ENCODE results near the gene CSPG4. TPM values are rescaled to one million over a fixed set of nuclear protein-coding genes. Genes with fewer than 3 reads are reported as not detected.

Gene CSPG4
- total RNA-seq, 1 experiment from 2014 or later: 2.4 TPM

DNA sequence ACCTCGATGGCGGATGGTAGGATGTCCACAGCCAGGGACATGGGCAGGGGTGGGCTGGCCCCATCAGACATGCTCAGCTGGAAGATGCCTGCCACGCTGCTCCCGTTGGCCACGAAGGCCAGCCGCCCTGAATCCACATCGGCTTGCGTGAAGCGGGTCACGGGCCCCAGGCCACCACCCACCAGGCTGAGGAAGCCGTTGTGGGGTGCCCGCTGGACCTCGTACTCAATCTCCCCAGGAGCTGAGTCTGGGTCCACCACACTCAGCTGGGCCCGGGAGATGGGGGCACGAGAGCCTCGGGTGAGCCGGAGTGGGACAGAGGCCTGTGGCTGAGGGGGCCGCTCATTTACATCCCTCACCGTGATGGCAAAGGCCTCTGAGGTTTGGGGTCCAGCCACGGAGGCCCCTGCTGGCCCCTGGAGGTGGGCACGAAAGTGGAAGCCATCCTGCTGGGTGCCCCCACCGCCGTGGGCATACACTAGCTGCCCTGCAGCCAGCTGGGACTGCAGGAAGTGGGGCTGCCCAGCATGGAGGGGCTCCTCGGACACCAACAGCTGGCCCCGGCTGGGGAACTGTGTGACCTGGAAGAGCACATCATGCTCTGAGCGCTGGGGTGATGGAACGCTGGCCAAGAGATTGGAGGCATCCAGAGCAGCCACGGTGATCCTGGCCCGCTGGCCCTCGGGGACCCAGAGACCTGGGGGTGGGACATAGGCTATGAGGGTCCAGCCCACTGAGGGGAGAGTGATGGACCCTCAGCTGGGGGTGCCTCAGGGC, 35.8 kb downstream of the CSPG4 start:
- Histone ChIP-seq H3K36me3 (ENCODE audit: low read depth) (no peaks in the 10 kb centered on the region), H3K79me2 (ENCODE audit: low read depth) (0 out of 2 replicates have a peak, but pooled peaks cover 6% of the 10 kb centered on the region), H2AFZ (no peak overlapping the region), H3F3A (ENCODE audit: insufficient read depth, low read depth) (peaks cover 25% of the 10 kb centered on the region), H3K9me2 (ENCODE audit: insufficient read depth) (no peaks in the 10 kb centered on the region), H3K4me1 (replicated peaks; ENCODE audit: insufficient read depth) (peaks cover 31% of the 10 kb centered on the region), H3K4me2 (no peak overlapping the region), H3K4me3 (no peak overlapping the region), H3K27me3 (ENCODE audit: insufficient read depth, low read depth) (no peaks in the 10 kb centered on the region), H3K27ac (no peak overlapping the region), H3K9me3 (ENCODE audit: insufficient read depth, low read depth) (no peaks in the 10 kb centered on the region), H4K20me1 (ENCODE audit: insufficient read depth) (no peaks in the 10 kb centered on the region)
- no TSS peak for BruUV-seq (replicated peaks)
- intact Hi-C loops (cut with micrococcal nuclease; ENCODE audit: unreplicated experiment): no loop called here
- no peak for DNase-seq
- CTCF ChIA-PET: no interaction called here
- TF ChIP-seq EZH2 (IDR thresholded peaks at IDR 0.05; ENCODE audit: low read depth): no peak
- TF ChIP-seq, protein P1, sequence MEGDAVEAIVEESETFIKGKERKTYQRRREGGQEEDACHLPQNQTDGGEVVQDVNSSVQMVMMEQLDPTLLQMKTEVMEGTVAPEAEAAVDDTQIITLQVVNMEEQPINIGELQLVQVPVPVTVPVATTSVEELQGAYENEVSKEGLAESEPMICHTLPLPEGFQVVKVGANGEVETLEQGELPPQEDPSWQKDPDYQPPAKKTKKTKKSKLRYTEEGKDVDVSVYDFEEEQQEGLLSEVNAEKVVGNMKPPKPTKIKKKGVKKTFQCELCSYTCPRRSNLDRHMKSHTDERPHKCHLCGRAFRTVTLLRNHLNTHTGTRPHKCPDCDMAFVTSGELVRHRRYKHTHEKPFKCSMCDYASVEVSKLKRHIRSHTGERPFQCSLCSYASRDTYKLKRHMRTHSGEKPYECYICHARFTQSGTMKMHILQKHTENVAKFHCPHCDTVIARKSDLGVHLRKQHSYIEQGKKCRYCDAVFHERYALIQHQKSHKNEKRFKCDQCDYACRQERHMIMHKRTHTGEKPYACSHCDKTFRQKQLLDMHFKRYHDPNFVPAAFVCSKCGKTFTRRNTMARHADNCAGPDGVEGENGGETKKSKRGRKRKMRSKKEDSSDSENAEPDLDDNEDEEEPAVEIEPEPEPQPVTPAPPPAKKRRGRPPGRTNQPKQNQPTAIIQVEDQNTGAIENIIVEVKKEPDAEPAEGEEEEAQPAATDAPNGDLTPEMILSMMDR (conservative IDR thresholded peaks at IDR 0.05): no peak
- POLR2A ChIA-PET (ENCODE audit: unreplicated experiment): no interaction called here

DNA sequence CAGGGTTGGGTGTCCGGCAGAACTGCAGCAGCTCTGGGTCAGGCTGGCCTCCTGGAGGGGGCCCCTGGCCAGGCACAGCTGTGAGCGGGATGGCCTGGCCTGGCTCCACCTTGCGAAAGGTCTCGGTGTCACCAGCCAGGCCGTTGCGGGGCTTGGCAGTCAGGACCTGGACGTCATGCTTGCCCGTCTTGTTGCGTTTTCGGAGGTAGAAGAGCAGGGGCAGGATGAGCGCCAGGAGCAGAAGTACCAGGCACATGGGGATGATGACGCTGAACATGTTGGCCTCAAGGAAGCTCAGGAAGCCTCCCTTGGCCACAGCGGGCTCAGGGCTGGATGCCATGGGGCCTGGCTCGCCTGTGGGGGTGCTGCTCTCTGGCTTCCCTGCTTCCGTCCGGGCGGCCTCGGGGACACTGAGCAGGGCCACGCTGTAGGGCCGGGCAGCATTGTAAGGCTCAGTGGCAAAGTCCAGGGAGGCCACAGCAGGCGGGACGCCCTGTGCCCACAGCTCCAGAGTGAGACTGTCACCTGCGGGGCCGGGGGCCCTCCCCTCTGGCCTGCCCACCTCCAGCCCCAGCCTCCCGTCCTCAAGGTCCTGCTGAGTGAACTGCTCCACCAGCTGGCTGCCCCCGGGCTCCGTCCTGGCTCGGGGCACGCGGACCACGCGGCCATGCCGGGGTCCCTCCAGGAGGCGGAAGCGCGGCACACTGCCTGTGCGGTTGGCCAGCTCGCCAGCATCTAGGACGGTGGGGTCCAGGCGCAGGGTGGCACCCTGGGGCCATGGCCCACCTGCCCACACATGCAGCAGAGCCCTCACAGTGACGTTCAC, 36.9 kb downstream of the CSPG4 start:
- TF ChIP-seq, protein P1 (conservative IDR thresholded peaks at IDR 0.05): no peak
- TF ChIP-seq EZH2 (IDR thresholded peaks at IDR 0.05; ENCODE audit: low read depth): no peak
- Histone ChIP-seq H3K4me1 (replicated peaks; ENCODE audit: insufficient read depth) (peaks cover 42% of the 10 kb centered on the region), H3F3A (ENCODE audit: insufficient read depth, low read depth) (peaks cover 35% of the 10 kb centered on the region), H3K9me2 (ENCODE audit: insufficient read depth) (no peaks in the 10 kb centered on the region), H3K27me3 (ENCODE audit: insufficient read depth, low read depth) (no peaks in the 10 kb centered on the region), H3K4me3 (no peak overlapping the region), H3K27ac (no peak overlapping the region), H3K9me3 (ENCODE audit: insufficient read depth, low read depth) (no peaks in the 10 kb centered on the region), H3K36me3 (ENCODE audit: low read depth) (no peaks in the 10 kb centered on the region), H2AFZ (no peak overlapping the region), H3K4me2 (no peak overlapping the region), H3K79me2 (ENCODE audit: low read depth) (peaks cover 10% of the 10 kb centered on the region; the same call in 1 of the 2 replicates), H4K20me1 (ENCODE audit: insufficient read depth) (no peaks in the 10 kb centered on the region)
- ChIA-PET POLR2A (ENCODE audit: unreplicated experiment) (no interaction called here), CTCF (interaction anchor here (0.6 kb wide), 1 partner anchor 8 kb away, joined by 5 read pairs; no protein-coding TSS in a partner anchor)
- DNase-seq: no peak
- BruUV-seq (replicated peaks): no TSS peak
- intact Hi-C loops (cut with micrococcal nuclease; ENCODE audit: unreplicated experiment): no loop called here

DNA sequence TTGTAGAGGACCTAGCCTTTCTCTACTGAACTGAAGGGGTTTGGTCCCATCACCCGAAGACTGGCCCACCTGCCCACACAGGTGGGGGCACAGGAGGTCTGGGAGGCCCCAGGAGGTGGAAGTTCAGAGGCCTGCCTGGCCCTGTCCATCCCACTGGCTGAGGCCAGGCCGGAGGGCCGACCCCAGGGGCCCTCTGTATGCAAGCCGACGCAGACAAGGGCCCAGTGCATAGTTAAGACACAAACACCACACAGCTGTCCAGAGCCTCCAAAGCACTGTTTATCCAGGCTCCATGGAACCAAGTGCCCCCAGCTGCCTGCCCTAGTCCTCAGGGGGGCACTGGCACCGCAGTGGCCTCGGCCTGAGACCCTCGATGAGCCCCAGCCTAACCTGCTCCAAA, 38.3 kb downstream of the CSPG4 start:
- Histone ChIP-seq H3K36me3 (ENCODE audit: low read depth) (no peaks in the 10 kb centered on the region), H3K9me3 (ENCODE audit: insufficient read depth, low read depth) (no peaks in the 10 kb centered on the region), H3K4me2 (peak overlapping the region; percentile 79; the same call in 1 of the 2 replicates), H3K79me2 (ENCODE audit: low read depth) (peaks cover 19% of the 10 kb centered on the region; the same call in 1 of the 2 replicates), H3F3A (ENCODE audit: insufficient read depth, low read depth) (peaks cover 41% of the 10 kb centered on the region), H3K4me3 (no peak overlapping the region), H4K20me1 (ENCODE audit: insufficient read depth) (no peaks in the 10 kb centered on the region), H3K4me1 (replicated peaks; ENCODE audit: insufficient read depth) (peaks cover 56% of the 10 kb centered on the region), H3K27ac (peak overlapping the region; percentile 71; the same call in 1 of the 2 replicates), H3K9me2 (ENCODE audit: insufficient read depth) (no peaks in the 10 kb centered on the region), H3K27me3 (ENCODE audit: insufficient read depth, low read depth) (no peaks in the 10 kb centered on the region), H2AFZ (no peak overlapping the region)
- no TSS peak for BruUV-seq (replicated peaks)
- intact Hi-C loops (cut with micrococcal nuclease; ENCODE audit: unreplicated experiment): no loop called here
- POLR2A ChIA-PET (ENCODE audit: unreplicated experiment): no interaction called here
- no peak for DNase-seq
- TF ChIP-seq, protein P1 (conservative IDR thresholded peaks at IDR 0.05): no peak
- no peak for TF ChIP-seq EZH2 (IDR thresholded peaks at IDR 0.05; ENCODE audit: low read depth)
- CTCF ChIA-PET: no interaction called here
